HG02943 (cell line): ENCODE results near the gene HTR6.
"Not testable (repeated sequence)": the region's sequence is repeated elsewhere in the genome, so short reads cannot be mapped to it uniquely, and the experiment has no call there.

Experiments
- ATAC-seq: cut with Tn5 transposase; IDR thresholded peaks from one replicate; pipeline ENCODE4 v1.9.1; 2021; ENCODE audit warnings: mild to moderate bottlenecking, low read depth, moderate library complexity; ENCODE audit not compliant: unreplicated experiment

Gene HTR6

DNA sequence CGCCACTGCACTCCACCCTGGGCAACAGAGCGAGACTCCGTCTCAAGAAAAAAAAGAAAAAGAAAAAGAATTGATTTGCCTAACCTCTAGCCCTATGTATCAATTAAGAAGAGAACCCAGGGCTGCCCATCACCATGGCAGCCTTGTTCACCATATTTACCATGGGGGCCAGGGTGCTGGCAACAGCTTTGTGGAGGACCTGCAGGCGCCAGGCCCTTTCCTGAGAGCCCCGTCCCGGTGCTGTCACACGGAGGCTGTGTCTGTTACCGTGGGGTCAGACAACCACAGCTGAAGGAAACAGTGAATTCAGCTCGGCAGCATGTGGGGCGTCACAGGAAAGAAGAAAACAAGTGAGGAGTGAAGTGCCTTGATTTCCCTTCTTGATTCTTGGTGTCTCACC is 27.1 kb upstream of the HTR6 start:
- ATAC-seq = no peak

DNA sequence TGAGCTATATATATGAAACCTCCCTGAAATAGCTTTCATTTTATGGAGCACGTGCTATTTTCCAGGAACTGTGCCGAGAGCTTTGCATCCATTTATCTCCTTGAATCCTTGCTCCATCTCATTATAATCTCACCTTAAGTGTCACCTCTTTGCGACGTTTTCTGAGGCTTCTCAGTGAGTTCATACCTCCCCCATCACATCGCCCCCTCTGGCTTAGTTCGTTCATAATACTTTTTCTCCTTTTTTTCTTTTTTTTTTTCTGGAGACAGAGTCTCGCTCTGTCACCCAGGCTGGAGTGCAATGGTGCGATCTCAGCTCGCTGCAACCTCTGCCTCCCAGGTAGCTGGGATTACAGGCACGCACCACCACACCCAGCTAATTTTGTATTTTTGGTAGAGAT is 25.4 kb upstream of the HTR6 start:
- ATAC-seq = not testable (repeated sequence)

DNA sequence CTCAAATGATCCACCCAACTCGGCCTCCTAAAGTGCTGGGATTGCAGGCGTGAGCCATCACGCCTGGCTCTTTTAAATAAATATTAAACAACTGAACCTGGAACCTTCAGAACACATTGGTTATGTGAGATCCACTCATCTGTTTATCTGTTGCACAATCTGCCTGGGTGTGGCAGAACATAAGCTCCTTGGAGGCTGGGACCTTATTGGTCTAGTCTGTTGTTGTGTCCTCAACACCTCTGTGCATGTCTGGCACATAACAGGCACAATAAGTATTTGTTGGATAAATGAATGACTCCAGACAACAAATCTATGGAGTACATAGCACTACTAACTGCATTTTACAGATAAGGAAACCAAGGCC is 24.7 kb upstream of the HTR6 start:
- no peak for ATAC-seq

DNA sequence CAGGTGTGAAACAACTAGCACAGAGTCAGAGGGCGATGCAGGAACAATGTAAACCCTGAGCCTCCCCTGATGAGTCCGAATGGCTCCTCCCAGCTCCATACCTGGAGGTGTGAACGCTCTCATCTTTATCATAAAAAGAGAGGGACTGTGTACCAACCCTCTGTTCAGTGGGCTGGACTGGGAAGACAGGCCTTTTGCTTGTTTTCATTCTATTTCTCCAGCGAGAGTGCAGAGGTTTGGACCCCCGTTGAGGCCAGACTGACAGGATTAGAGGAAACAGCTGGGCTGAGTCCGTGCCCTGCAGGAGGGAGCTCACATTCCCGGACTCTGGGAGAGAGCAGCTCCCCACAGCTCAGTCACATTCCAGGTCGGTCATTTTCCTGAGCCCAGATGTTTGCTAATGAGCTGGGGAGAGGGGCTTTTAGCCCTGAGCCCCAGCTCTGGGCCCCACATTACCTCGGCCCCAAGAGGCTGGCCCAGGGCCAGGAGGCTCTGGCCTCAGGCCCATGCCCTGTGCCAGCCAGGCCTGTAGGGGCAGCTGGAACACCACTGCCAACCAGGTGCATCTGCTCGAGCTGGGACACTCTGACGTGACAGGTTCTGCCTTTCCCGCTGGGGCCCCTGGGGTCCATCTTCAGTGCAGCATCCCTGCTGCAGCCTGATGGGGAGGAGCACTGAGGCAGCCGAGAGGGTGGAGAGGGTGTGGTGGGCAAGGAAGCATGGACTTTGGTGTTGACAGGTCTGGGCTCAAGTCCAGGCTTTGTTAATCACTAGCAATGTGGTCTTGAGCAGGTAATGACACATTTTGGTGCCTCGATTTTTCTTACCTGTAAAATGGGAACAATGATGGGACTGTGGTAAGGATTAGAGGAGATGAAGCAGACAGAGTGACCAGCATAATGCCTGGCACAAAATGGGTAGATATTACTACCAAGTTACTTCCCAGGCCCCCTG is 24.0 kb upstream of the HTR6 start:
- ATAC-seq = no peak

DNA sequence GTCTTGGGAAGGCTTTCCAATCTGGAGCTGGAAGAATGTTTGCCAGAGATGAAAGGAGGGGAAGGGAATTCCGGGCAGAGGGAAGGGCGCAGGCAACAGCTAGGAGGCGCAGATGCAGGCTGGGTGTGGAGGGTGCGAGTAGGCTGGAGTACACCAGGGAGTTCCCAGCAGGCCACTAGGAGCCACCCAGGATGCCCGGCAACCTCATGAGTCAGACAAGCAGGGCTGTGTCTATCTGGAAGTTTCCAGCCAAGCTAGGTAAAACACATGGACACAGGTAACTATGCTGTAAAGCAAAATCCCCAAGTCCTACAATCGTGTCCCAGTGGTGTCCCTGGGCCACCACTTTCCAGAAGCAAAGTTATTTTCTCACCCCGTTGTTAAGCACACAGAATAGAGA is 21.6 kb upstream of the HTR6 start:
- ATAC-seq = no peak

DNA sequence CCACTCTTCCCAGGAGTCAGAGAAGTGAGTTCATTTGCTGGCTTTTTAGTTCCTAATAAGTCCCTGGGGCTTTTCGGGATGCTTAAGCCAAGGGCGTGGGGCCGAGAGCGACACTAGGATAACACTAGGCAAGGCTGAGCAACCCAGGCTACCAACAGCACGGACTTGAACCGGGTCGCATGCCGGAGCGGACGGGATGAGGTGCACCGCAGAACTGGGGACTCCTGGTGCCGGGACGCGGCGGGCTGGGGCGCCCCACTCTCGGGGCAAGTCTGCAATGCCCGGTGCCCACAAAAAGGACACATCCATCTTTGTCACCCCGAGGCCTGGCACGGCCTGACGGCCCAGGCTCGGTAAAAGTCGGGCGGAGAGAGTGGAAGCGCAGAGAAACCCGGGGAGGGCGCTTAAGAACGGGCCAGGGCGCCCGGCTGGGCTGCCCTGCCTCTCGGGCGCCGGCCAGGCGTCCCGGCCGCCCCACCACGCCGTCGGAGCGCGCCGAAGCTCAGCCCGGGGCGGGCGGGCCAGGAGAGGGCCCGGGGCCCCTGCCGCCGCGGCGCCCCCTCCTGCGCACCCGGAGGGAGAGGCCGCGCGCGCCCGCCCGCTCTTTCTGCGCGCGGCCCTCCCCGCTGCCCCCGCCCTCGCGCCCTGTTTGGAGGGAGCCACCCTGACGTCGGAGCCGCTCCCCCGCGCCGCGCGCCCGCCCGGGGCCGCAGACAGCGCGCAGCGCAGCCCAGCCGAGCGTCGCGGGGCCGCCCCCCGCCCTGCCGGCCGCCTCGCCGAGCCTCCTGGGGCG is 20.9 kb upstream of the HTR6 start, which contains the start of gene NBL1:
NBL1 (plus strand) TSS at position 710 of the 793 bp plus-strand sequence. CDS start 10,720 bp downstream, outside the sequence.
- no peak for ATAC-seq

DNA sequence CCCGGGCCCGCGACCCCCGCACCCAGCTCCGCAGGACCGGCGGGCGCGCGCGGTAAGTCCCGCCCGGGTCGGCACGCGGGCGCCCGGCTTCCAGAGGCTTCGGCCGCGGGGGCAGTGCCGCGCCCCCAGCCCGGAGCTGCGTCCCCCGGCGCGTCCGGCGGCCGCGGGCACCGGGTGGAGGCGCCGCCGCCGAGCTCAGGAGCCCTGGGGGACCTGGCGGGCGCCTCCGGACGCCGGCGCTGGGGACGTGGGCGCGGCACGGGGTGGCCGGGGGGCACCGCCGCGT is 20.3 kb upstream of the HTR6 start:
- no peak for ATAC-seq

DNA sequence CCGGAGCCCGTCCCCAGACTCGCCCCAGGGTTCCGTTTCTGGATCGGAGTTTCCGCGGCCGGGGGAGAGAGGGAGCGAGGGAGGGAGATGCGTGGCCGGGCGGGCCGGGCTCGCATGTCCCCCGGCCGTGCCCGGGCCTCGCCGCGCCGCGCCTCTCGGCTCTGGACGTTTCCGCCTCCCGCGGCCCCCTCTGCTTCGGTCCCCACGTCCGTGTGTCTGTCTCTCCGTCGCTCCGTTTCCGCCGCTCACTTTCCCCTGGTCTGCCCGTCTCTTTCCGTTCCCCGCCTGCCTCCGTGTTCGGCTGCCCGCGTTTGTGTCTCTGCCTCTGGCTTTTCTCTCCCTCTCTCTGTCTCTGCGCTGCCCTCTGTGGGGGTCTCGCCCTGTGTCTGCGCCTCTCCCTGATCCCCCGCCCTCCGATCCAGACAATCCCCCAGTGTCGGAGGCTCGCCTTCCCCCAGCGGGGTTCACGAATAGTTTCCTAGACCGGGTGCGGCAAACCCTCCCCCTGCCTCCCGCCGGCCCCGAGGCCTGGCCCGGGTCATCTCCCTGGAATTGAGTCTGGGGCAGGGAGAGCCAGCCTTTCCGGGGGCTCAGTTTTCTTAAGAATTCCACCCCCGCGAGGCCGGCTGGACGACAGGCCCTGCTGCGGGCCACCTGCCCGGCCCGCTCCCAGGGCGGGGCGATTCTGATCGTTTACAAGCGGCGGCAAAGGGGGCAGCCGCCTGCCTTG is 19.8 kb upstream of the HTR6 start:
- no peak for ATAC-seq

DNA sequence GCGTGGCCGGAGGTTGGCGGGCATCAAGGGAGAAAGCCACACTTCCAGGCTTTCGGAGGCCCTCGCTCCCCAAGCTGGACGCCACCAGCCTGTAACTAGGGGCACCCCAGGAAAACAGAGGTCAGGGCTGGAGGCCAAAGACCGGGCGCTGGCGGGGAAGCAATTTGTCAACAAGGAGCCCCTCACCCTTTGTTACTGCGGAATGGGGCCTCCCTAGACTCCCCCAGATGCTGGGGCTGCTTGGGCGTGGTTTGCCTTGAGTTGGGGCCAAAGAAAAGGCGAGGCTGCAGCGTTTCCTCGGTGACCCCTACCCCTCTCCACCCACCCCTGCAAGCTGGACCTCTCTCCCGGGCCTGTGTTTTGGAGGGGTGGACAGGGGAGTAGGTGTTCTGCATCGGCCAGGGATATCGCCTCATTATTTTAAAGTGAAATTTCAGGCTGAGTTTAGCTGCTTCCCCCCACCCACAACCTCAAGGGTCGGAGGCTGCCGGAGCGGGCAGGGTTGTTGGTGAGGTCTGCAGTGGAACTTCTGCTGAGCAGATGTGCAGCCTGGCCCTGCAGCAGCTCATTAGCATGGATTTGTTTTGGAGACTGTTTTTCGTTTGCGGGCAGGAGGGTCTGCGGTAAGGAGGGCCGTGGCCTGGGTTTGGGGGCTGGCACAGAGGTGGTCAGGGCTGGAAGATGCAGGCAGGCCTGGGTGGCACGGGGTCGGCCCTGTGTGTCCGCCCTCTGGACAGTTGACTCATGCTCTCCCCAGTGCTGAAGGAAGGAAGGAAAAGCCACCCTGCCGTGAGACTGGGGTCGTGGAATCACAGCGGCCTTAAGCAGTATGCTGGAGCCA is 19.0 kb upstream of the HTR6 start:
- no peak for ATAC-seq

DNA sequence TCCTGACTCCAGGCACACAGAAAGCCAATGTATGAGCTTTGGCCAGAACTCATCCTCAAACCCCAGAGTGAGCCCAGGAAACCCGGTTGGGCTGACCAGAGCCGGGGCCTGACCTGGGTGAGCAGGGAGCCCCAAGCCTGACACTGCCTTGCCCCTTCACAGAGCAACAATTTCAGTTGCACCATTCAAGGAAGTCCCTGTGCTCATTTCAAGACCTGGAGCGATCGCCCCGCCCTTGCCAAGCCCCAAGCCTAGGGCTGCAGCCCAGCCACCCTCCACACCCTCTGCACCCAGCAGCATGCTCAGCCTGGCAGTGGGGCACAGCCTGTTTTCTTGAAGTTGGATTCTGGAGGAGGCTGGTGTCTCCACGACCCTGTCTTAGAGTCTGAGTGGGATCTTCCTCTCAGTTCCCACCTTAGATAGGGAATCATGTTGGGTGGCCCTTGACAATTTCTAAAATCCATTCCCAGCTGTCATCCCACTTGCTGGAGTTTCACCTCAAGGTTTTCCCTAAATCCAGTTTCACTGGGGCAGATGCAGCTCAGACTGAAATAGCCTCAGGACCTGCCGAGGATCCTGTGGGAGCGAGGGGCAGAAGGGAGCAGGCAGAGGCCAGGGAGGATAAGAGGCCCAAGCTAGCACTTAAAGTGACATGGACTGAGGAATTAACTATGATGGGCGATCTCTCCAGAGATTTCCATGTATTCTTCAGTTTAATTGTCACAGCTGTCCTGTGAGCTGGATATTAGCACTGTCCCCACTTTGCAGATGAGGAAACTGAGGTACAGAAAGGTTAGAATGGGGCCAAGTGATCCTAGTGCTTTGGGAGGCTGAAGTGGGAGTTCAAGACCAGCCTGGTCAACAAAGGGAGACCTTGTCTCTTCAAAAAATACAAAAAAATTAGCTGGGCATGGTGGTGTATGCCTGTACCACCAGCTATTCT is 18.0 kb upstream of the HTR6 start:
- no peak for ATAC-seq

DNA sequence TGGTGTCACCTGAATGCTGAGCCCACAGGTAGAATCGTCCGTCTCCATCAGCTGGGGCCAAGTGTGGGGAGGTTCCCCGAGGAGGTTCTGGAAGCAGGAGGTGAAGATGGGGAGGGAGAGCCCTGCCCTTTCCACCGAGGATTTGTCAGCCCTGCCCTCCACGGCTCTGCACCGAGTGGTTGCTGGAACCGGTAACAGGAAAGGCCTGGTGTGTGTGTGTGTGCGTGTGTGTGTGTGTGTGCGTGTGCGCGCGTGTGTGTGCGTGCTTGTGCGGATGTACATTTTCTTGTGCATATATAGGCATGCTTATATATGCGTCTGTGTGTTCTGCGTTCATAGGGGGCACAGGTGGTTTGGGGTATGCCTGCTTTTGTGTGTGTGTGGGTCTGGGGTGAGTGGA is 17.0 kb upstream of the HTR6 start:
- ATAC-seq = no peak

DNA sequence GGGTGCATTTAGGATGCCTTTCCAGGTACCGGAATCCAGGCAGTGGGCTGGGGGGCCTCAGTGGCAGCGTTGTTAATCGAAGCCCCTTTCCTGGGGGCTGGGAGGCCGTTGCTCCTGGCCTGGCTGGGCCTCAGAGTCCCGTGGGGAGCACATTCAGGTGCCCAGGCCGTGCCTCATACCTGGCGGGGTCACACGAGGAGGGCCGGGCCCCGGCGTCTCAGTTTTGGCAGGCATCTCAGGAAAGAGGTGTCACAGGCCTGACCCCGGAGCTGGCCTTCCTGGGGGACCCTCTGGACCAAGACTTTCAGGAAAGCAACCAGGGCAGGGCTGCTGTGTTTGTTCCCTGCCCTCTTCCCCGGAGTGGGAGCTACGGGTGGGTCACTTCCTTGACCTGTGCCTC is 16.4 kb upstream of the HTR6 start:
- ATAC-seq = no peak

DNA sequence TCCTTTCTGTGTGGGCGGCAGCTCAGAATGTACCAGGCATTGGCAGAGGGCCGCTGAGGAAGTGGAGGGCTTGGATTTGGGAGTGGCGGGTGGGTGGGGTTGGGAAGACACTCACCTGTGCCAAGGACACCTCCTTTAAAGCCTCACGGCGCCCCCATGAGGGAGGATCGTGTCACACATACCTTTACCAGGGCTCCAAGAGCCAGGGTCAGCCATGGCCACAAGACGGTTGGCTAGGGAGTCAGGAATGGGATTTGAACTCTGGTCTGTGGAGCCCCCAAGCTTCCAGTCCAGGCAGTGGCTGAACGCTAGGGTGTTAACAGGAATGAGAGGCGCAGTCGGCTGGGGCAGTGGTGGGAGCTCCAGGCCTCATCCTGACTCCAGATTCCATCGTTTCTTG is 16.0 kb upstream of the HTR6 start:
- ATAC-seq = no peak

DNA sequence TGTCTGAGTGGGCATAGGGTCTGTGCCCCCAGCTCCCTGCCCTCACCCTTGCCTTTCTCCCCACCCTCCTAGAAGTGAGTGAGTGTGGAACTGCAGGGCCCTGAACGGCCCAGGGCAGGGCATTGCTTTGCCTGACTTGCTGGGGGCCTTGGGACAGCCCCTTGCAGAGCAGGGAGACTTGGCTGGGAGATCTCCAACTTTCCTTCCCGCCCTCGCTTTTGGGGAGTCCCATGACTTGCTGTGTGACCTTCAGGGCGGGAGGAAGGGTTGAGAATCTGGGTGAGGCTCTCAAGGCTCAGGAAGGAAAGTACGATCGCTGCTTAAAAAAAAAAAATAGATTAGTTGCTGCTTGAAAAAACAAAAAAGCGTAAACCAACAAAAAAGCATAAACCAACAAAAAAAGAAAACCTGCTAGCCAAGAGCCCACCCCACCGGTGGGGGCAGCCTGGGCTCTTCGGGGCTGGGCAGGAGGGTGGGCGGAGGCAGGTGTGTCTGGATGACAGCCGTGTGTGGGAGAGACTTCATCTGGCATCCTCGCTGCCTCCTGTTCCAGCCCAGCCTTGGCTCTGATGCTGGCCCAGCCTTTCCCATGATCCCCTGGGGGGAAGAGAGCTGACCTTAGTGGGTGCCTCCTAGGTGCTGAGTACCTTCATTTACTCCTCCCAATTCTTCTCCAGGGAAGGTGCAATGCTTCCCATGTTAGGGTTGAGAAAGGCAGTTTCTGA is 14.1 kb upstream of the HTR6 start:
- no peak for ATAC-seq

DNA sequence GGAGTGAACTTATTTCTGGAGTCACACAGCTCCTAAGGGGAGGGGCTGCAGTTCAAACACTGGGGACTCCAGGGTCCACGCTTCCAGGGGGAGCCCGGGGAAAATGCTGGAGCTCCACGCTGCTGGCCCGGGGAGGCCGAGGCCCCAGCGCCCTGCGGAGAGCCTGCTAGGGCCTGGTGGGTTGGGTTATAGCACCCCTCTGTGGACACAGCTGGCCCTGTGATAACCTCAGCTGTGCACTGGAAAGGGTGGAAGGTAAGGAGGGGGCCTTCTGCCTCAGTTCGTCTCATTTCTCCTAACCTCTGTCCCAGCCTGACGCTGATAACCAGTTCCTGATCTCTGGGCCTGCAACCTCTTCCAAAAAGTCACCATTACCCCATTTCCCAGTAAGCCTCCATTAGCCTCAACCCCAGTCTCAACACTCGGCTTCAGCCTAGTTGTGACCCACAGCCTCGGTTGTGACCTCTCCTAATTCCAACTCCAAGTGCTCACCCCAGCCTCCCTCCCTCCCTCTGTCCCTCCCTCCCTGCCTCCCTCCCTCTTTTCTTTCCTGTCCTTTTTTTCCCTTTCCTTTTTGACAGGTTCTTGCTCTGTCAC is 13.4 kb upstream of the HTR6 start:
- no peak for ATAC-seq

DNA sequence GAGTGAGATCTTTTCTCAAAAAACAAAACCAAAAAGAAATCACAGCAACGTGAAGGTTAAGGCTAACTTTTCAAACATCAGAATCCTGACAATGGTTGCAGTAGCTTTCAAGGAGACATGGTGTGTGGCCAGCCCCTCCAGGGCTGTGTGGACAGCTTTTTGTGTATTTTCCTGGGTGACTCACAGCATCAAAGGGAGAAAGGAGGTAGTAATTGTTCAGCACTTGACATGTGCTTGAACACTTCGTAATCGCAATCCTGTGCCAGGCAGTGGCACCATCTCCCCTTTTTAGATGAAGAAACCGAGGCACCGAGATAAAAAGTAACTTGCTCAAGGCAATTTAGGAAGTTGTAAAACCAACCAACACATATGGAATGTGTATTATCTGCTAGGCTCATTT is 10.3 kb upstream of the HTR6 start:
- ATAC-seq = no peak

DNA sequence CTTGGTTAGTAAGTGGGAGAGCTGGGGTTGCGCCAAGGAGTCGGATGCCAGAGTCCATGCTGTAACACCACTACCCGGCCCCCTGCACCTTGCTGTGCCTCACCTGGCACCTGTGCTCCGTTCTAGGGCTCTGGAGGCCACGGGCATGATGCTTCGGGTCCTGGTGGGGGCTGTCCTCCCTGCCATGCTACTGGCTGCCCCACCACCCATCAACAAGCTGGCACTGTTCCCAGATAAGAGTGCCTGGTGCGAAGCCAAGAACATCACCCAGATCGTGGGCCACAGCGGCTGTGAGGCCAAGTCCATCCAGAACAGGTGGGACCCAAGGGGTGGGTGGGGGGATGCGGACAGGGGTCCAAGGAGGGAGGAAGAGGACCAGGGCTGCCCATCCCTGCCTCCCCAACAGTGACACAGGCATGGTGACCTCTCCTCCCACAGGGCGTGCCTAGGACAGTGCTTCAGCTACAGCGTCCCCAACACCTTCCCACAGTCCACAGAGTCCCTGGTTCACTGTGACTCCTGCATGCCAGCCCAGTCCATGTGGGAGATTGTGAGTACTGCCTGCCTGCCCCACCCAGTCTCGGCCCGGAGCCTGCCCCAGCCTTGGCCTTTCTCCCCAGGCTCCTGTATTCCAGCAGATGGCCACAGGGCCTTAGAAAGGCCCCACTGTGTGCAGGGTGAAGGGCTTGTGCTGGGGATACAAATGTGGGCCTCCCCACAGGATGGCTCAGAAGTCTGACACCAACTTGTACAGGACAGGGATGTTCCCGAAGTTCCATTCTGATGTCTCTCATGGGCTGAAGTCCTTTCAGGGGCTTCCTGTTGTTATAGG is 9.6 kb upstream of the HTR6 start:
- ATAC-seq = no peak
